ENCODE results near the gene BAIAP2L1.

GRCh38 chr7:98294798-98295382 lies 106.0 kb downstream of the BAIAP2L1 start:
- TF ChIP-seq CTCF (IDR thresholded peaks at IDR 0.05), result peak in 2 of 3 donors; percentile 65 to 71
- TF ChIP-seq POLR2A (IDR thresholded peaks at IDR 0.05), result no peak
